ENCODE measurements around the gene NSG2.
A peak's percentile ranks its signal among the peaks of the same experiment; 100 is the strongest.
"Not testable (repeated sequence)": the region's sequence is repeated elsewhere in the genome, so short reads cannot be mapped to it uniquely, and the experiment has no call there.

Gene NSG2

GRCh38 chr5:174045470-174046025, at the start of gene NSG2:
TSS of gene NSG2 (plus strand) at chr5:174045706. CDS start at chr5:174046756, 1,050 bp downstream.
- DNase-seq (ENCODE audit: low read depth, low spot score): peak; percentile 64
- no peak within 1 kb of the TSS for H3K27ac ChIP-seq

DNA sequence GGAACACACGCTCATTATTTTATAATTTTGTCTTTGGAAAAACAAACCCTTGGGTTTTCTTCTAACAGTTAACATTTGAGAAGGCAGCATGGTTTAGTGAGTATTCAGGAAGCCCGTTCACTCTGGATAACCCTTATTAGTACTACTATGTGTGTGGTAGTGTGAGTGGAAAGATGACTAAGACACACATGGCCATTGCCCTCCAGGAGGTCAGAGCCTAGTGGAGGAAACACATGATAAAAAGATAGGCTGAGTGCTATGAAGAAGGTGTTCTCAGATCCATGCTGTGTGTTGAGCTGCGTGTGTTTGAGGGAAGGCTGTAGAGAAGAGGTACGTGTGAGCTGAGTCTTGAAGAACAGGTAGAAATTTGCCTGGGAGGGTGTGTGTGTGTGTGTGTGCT, 48.2 kb upstream of the NSG2 start:
- DNase-seq (ENCODE audit: low read depth, low spot score): no peak
- H3K27ac ChIP-seq: no peak overlapping the region

- no peak overlapping the region for H3K27ac ChIP-seq
- no peak for DNase-seq (ENCODE audit: low read depth, low spot score)
Observed at GRCh38 chr5:173998531-173998930, 47.0 kb upstream of the NSG2 start.

- no peak for DNase-seq (ENCODE audit: low read depth, low spot score)
- H3K27ac ChIP-seq: no peak overlapping the region
Observed at GRCh38 chr5:174000076-174000475, 45.4 kb upstream of the NSG2 start.

DNA sequence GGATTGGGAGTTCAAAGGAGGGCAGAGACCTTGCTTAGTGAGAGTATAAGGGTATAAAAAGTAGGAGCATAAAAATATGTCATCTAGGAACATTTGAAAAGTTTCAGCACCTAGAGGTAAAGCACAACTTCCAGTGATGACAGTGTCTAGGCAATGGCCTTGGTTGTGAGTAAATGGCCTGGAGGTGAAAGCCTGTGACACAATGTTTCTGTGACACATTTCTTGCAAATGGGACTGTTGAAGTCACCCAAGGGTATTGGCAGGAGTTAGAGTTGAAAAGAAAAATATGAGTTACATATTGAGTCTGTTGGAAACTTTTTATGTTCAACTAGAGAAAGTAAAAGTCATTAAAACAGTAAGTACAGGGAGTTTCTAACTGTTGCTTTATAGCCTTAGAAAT, 41.7 kb upstream of the NSG2 start:
- no peak for DNase-seq (ENCODE audit: low read depth, low spot score)
- no peak overlapping the region for H3K27ac ChIP-seq

GRCh38 chr5:174008922-174009321, 36.6 kb upstream of the NSG2 start:
- no peak for DNase-seq (ENCODE audit: low read depth, low spot score)
- H3K27ac ChIP-seq: no peak overlapping the region

GRCh38 chr5:174010365-174010764, 35.1 kb upstream of the NSG2 start:
- no peak overlapping the region for H3K27ac ChIP-seq

GRCh38 chr5:174011441-174011840, 34.1 kb upstream of the NSG2 start:
- no peak overlapping the region for H3K27ac ChIP-seq
- no peak for DNase-seq (ENCODE audit: low read depth, low spot score)

More at GRCh38 chr5:174010365-174010764, 35.1 kb upstream of the NSG2 start:
- DNase-seq (ENCODE audit: low read depth, low spot score): no peak

GRCh38 chr5:174020069-174020927, 25.2 kb upstream of the NSG2 start:
- peak; percentile 31 for DNase-seq (ENCODE audit: low read depth, low spot score)
- H3K27ac ChIP-seq: not testable (repeated sequence)

GRCh38 chr5:174020928-174021304, 24.6 kb upstream of the NSG2 start:
- DNase-seq (ENCODE audit: low read depth, low spot score): no peak
- no peak overlapping the region for H3K27ac ChIP-seq

DNA sequence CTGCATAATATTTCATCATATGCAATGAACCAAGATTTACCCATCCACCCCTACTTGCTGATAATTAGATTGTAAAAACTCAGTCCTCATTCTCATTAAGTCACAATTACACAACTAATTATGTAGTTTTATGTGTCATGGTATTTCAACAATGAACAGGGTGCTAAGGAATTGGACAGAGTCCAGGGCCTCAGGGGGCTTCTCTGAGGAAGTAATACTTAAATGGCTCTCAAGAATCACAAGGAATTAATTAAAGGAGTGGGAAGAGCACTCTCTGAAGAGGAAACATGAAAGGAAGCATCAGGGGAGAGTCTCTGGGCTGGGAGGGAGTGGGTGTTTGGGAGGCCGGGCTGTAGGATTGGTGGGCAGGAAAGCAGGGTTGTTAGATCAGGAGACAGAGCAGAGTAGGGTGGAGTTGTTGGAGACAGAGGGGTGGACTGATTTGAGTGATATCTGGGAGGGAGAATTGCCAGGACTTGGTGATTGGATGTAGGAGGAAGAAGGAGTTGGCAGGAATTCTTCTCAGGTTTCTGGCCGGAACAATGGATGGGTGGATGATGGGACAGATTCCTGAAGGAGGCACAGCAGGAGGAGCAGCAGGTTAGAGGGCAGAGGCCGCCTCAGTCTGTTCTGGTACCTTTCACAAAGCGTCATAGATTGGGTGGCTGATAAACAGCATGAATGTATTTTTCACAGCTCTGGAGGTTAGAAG, 23.0 kb upstream of the NSG2 start:
- no peak overlapping the region for H3K27ac ChIP-seq
- no peak for DNase-seq (ENCODE audit: low read depth, low spot score)

- H3K27ac ChIP-seq: no peak overlapping the region
- DNase-seq (ENCODE audit: low read depth, low spot score): no peak
Observed at GRCh38 chr5:174030286-174030685, 15.2 kb upstream of the NSG2 start.

DNA sequence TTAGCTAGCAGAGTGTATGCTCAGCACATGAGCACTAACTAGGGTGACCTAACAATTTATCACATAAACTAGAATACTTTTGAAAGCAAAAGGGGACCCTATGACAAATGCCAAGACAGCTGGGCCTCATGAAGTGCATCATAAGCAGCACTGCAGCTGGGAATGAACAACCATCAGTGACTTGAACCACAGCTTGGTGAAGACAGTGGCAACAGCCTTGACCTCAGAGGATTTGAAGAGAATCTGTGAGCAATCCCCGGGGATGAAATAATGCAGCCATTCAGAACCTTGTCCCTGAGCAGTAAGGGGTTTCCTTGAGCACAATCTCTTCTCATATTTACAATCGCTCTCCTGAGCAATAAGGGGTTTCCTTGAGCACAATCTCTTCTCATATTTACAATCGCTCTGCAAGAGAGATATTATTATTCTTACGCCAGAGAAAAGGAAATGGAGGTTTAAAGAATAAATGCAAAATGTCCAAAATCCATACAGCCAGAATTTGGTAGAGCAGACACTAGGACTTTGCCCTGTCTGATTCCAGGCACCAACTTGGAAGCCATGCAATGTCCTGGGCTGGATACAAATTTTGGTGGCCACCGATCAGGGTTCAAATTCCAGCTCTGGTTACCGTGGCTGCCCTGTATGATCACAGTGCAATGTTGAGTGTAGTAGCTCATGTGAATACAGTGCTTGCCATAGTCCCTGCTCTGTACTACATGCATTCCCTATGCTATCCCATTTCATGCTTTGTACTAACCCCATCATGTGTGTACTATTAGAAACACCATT, 846 bp upstream of the NSG2 start:
- DNase-seq (ENCODE audit: low read depth, low spot score): no peak
- no peak overlapping the region for H3K27ac ChIP-seq

DNA sequence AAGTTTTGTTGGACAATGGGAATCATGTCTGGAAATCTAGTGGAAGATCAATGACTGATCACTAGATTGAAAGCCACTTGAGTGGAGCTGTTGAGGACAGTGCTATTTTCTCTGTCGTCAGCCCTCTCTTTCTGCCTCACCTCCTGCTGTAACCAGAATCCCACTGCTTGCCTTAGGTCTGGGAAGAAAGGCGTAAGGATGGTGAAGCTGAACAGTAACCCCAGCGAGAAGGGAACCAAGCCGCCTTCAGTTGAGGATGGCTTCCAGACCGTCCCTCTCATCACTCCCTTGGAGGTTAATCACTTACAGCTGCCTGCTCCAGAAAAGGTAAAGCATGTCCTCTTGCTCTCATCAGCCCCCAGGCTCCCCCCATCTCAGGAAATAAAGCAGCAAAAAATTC, 1.1 kb downstream of the NSG2 start:
- DNase-seq (ENCODE audit: low read depth, low spot score): no peak
- H3K27ac ChIP-seq: no peak overlapping the region

DNA sequence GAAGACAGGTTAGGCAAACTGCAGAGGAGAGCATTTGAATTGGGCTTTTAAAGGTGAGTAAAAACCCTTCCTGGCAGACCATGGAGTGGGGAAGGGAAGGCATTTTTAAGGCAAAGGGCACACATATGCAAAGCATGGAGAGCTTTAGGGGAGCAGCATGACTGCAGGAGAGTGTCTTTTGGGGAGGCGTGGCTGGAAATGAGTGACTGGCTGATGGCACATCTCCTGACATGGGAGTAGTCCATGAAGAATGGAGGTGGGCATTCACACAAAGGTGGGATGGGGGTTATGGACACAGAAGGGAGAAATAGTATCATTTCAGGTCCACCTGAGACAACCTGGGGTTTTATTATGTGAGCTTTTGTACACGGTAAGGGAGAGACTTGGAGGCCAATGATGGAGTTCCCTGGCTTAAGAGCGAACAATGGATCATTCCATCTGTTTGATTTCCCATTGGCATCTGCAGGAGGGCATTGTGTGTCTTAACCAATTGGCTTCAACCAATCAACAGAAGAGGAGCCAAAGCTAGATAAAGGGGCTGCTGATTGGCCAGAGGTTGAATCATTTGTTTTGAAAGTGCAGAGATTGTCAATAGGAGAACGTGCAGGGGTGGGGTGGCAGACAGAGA, 2.1 kb downstream of the NSG2 start:
- no peak for DNase-seq (ENCODE audit: low read depth, low spot score)
- no peak overlapping the region for H3K27ac ChIP-seq

DNA sequence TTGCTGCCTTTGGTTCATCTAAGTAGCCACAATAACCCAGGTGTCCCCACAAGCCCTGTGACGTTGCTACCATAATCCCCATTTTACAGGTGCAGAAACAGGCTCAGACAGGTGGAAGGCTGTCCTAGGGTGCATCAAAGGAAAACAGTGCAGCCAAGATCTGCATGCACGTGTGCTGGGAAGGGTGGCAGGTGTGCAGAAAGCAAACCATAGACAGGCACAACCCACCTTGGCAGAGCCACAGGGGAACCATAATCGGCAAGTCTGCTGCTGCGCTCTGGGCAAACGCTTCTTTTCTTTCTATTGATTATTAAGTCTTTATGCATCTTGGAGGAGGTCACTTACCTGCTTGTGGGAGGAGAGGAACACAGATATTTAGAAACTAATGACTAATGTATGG, 7.1 kb downstream of the NSG2 start:
- no peak overlapping the region for H3K27ac ChIP-seq
- DNase-seq (ENCODE audit: low read depth, low spot score): no peak

DNA sequence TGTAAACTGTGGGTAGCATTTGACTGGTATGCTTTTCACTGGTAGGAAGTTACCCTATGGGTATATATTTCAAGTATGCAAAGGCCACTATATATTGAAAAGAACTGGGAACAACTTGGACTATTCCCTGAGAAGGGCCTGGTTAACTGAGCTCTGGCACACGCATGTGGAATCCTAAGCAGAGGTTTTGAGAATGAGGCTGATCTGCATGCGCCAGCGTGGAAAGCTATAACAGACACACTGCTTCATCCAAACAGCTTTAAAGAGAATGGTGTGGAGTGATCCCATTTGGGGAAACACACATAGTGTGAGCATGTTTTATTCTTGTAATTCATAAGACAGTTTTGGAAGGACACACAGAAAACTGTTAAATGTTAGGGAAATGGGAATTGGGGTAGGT, 8.4 kb downstream of the NSG2 start:
- no peak overlapping the region for H3K27ac ChIP-seq
- DNase-seq (ENCODE audit: low read depth, low spot score): no peak

GRCh38 chr5:174056064-174056847, 10.8 kb downstream of the NSG2 start:
- no peak overlapping the region for H3K27ac ChIP-seq
- DNase-seq (ENCODE audit: low read depth, low spot score): no peak

DNA sequence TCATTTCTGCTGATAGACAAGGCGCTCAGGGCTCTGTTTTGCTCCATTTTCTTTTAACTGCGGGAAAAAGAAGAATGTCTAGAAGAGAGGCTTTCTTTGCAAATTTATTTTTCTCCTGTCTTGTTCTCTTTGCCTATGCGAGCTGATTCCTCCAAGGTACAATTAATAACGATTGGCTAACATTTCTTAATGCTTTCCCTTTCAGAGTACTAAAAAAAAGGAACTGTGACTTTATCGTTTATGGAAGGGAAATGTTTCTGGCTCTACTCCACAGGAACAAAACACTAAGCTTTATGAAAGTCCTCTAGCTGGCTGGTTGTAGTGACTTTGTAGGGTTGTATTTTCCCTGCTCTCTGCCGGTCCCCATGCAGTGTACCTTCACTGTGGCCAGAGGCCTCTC, 11.7 kb downstream of the NSG2 start:
- no peak overlapping the region for H3K27ac ChIP-seq
- DNase-seq (ENCODE audit: low read depth, low spot score): no peak

Data from epithelial cell of prostate (primary cell).